ENCODE data around the gene COX15.

The COX15 gene

GRCh38 chr10:99682752-99683151 is 49.2 kb downstream of the COX15 start:
- Histone ChIP-seq H3K27ac (no peak overlapping the region), H3K36me3 (peaks cover 18 to 35% (median 27%) of the 10 kb centered on the region in 3 donors), H3K27me3 (no peaks in the 10 kb centered on the region), H3K4me3 (no peak overlapping the region), H3K9me3 (no peaks in the 10 kb centered on the region), H3K4me1 (no peaks in the 10 kb centered on the region)
- intact Hi-C loops (cut with DNase I; ENCODE audit: low total_unique reads): no loop called here
- no peak for TF ChIP-seq CTCF (IDR thresholded peaks at IDR 0.05)
- DNase-seq: no peak
